GM18951 (cell line): ENCODE measurements around the gene SLC28A1.
"Not testable (repeated sequence)": the region's sequence is repeated elsewhere in the genome, so short reads cannot be mapped to it uniquely, and the experiment has no call there.

Source experiments
- POLR2A ChIP-seq: IDR thresholded peaks from 4 replicates; pipeline ENCODE4 v1.6.1; 2011; ENCODE audit warnings: mild to moderate bottlenecking; ENCODE audit not compliant: insufficient read length, insufficient read depth; ENCODE audit errors: extremely low read depth
- in situ Hi-C: fragments of 300-500 bp; cut with MboI; formaldehyde crosslinking; loops from one replicate; pipeline ENCODE4 v1.12.0; 2022; ENCODE audit warnings: low sequenced_read_pairs, mixed read lengths, inconsistent platforms; ENCODE audit not compliant: unreplicated experiment

The SLC28A1 gene

GRCh38 chr15:84982301-84982920 lies 97.9 kb downstream of the SLC28A1 start:
- in situ Hi-C loops = no loop called here
- peak; percentile 65 for TF ChIP-seq POLR2A

- in situ Hi-C loops = no loop called here
Observed at GRCh38 chr15:84983294-84983693, 98.8 kb downstream of the SLC28A1 start.

DNA sequence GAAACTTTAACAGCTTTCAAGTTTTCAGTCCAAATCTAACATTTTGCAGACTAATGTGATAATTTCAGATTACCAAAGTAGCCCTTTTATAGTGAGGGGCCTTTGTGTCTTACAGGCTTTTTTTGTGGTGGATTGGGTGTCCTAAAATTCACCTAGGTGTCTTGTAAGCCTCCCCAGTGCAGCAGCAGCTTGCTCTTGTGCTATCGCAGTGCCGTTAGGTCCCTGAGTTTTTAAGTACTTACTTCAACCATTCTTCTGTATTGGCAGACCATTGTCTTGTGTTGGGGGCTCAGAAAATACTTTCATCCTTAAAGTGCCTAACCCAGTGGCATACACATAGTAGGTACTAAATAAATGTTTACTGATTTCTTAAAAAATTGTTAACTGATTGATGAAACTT lies 99.2 kb downstream of the SLC28A1 start:
- TF ChIP-seq POLR2A = no peak
- in situ Hi-C loops = no loop called here

More at GRCh38 chr15:84983294-84983693, 98.8 kb downstream of the SLC28A1 start:
- TF ChIP-seq POLR2A = no peak

- in situ Hi-C loops = no loop called here
- no peak for TF ChIP-seq POLR2A
Observed at GRCh38 chr15:84985158-84985557, 100.7 kb downstream of the SLC28A1 start.

GRCh38 chr15:84987351-84987750 lies 102.9 kb downstream of the SLC28A1 start:
- in situ Hi-C loops = not testable (repeated sequence)

DNA sequence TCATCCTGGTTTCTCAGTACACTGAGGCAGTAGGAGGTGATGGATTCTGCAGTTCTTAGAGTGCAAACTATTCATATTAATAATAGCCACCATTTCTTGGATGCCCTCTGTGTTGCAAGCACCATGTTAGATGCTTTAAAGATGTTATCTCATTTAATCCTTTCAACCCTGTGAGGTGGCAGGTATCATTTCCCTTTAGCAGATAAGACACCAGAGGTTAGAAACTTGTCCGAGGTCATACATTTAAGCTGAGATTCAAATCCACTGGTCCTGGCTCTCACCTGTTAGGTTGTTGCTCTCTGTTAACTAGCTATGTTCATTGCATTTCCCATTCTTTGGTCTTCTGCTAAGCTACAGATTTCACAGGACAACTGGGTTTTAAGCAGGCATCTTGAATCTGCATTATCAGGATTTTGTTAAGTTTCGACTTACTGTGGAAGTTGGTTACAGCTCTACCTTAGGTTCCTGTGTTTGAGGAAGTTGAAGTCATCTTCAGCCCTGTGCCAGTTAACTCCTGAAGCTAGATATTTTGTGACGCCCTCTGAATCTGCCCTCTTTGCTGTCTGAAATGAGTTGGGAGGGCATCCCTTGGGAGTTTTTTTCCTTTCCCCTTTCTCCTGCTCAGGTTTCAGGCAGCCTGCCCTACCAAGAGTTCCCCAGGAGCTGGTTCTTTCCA lies 103.6 kb downstream of the SLC28A1 start:
- in situ Hi-C loops = no loop called here
- TF ChIP-seq POLR2A = no peak

- TF ChIP-seq POLR2A = no peak
- in situ Hi-C loops = no loop called here
Observed at GRCh38 chr15:84988909-84989644, 104.6 kb downstream of the SLC28A1 start.

GRCh38 chr15:84990507-84990906 lies 106.0 kb downstream of the SLC28A1 start:
- in situ Hi-C loops = no loop called here
- TF ChIP-seq POLR2A = no peak

DNA sequence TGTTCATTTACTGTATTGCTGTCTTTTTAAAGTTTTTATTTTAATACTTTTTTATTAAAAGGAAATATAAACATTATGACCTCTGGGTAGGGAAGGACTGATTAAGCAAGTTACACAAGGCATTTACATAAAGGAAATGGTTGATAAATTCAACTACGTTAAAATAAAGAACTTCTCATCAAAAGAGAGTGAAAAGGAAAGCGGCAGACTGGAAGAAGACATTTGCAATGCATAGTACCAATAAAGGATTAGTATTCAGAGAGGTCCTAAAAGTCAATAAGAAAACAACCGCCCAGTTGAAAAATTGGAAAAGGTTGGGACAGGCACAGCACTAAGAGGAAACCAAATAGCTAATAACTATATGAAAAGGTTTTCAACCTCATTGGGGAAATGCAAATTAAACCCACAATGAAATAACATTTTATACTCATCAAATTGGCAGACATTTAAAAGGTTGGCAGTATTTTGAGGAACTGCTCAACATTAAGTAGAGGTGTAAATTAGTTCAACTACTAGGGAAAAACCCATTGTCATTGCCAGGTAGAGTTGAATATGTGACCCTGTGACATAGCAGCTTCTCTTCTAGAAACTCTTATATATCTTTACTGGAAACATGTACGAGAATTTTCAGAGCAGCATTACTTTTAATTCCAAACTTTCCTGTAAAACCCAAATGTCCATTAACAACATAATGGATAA lies 106.7 kb downstream of the SLC28A1 start:
- TF ChIP-seq POLR2A = no peak
- in situ Hi-C loops = no loop called here

DNA sequence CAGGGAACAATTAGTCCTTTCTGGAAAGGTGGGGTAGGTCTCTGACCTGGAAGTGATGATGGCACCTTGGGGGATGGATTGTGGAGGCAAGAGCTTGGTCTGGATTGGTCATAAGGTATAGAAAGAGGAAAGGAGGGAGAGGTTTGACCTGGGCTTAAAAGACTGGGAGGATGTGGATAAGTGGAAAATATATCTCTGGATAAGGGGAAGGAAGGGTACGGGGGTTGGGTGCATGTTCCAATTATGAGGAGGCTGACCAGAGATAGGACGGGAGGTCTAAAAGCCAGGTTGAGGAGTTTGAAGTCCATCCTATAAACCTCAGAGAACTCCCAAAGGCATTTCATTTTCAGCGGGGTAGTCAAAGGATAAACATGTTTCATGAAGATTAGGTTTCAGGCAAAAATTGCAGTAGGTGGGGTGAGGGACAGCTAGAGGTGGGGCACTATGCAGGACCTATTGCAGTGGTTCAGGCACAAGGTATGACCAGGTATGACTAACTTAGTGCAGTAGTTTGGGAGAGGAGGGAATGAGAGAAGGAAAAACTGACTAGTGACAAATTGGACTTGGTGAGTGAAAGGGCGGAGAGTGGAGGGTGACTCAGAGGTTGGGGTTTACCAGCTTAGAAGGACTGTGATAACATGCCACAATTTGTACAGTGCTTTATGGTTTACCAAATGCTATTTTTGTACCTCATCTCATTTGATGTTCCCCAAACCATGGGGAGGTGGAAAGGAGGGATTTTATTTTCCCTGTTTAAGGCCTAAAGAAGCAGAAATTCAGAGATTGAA lies 107.9 kb downstream of the SLC28A1 start:
- TF ChIP-seq POLR2A = no peak
- in situ Hi-C loops = no loop called here
